HG02642 (cell line): ENCODE results near the gene KATNB1.

Experiments
- ATAC-seq: cut with Tn5 transposase; IDR thresholded peaks from one replicate; pipeline ENCODE4 v1.9.1; 2021; ENCODE audit warnings: mild to moderate bottlenecking; ENCODE audit not compliant: unreplicated experiment, poor library complexity

The KATNB1 gene

DNA sequence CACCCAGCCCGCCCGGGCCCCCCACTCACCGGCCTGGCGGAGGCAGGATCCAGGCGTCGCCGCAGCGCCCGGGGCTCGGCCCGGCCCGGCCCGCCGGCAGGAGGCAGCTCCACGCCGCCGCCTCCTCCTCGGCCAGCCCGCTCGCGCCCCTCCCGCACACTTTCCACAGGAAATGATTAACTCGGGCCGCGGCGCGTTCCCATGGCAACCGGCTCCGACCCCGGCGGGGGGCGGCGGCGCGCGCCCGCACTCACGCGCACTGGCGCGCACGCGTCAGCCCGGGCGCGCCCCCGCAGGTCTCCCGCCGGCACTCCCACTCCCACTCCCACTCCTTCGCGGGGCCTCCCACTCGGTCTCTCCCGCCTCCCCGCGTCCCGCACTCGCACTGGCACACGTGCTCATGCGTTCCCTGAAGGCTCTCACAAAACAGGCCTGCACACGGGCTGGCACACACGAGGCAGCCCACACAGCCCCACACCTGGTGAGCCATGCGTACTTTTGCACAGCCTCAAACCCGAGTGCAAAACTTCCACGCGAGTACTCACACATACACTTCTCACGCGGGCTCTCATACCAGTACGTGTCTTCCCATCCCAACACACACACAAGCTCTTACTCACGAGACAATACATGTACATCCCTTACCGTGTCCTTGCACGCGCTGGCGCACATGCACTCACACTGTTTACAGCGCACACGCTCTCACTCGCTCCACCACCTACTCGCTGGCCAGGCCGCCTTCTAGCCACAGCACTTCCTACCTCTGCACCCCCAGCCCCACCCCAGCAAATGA, 67.0 kb downstream of the KATNB1 start, which contains the start of gene KIFC3:
Gene KIFC3 (minus strand): TSS at position 151 of the 793 bp plus-strand sequence. CDS start 4,248 bp downstream, outside the sequence.
- no peak for ATAC-seq

DNA sequence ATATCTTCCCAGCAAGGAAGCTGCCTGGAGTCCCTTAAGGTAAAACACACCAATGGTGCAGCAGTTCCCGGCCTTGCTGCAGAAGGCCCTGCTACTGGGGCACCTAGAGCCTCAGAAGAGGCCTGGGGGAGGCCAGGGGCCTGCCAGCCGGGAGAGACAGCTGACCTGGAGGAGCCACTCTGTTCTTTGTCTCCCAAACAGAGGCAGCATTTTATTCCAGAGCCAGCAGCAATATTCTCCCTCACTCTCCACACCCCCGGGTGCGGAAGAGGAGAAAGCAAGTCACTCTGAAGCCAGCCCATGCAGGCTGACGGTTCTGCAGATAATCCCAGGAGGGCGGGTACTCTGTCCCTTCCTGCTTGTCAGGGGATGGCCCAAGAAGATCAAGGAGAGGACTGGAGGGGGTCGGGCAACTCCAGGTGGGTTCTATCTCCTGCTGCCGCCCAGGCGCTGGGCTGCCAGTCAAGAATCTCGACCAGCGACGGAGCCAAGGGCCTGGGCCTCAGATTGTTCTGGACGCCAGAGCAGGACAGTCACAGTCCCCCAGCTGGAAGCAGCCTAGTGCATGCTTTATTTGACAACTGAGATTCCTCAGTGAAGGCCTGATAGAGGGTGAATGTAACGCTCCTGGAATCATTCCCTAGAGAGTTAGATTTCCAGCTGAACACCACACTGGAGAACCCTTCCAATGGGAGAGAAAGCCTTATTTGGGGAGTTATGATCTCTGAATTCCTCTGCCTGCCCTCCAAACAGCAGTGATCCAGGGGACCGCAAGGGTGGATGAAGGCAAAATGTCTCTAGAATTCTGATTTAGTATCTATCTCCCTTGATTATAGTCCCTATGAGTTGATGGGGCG, 67.8 kb downstream of the KATNB1 start:
- no peak for ATAC-seq

DNA sequence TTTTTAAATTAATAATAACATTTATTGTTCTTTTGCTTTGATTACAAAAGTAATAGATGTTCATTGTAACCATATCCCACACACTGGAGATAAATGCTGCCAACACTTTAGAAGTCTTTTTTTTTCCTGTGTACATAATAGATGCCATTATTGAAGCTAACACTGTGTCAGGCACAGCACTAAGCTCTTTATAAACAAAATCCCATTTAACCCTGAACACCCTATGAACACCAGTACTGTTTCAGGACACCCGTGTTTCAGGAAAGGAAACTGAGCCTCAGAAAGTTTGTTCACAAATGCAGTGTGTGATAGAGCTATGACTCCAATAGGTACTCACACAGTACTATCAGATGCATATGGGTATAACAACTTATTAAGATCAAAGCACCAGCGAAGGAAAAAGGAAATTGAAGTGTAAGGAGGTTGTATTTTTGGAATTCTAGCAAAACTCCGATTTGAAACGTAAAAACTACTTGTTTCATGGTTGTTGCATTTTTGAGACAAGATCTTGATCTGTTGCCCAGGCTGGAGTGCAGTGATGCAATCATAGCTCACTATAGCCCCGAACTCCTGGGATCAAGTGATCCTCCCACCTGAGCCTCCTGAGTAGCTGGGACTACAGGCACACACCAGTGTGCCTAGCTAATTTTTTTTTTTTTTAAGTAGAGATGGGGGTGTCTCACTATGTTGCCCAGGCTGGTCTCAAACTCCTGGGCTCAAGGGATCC, 68.7 kb downstream of the KATNB1 start:
- no peak for ATAC-seq

DNA sequence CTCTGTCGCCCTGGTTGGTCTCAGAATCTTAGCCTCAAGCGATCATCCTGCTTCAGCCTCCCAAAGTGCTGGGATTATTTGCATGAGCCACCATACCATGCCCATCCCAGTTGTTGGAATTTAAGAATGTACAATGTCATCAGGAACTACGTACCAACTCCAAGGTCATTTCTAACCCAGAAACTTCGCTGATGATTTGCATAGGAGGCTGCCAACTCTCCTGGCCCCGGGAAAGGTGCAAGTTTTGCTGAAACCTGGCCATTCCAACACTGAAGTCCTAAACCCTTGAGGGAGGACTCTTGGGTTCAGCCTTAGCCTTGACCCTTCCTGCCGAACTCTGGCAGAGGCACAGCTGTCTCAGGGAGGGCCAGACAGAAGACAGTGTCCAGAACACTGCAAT, 69.6 kb downstream of the KATNB1 start:
- no peak for ATAC-seq
